SK-N-SH (cell line): ENCODE data around the gene STX5. TPM values are rescaled to one million over a fixed set of nuclear protein-coding genes. Genes with fewer than 3 reads are reported as not detected.

Experiments used
- CTCF ChIA-PET: fragments of 300-600, 350-600 bp; formaldehyde crosslinking; extraction: SDS; loops from one replicate; lab custom pipeline; 2021; lab: Yijun Ruan, JAX
- POLR2A ChIA-PET: fragments of 350-600 bp; sonication (Branson Sonifier 250); formaldehyde crosslinking; extraction: SDS; loops from one replicate; lab custom pipeline; 2020; ENCODE audit warnings: antibody characterized with exemption, inconsistent platforms; lab: Yijun Ruan, JAX
- DNase-seq: peaks from one replicate; pipeline ENCODE4 v3.0.0; 2012
- H2AFZ ChIP-seq: fragments of 200-600 bp; sonication (generic); 2 replicates; pipeline ENCODE4 v1.8.1; 2016; ENCODE audit warnings: antibody characterized with exemption, mild to moderate bottlenecking, low read depth
- H3F3A ChIP-seq: fragments of 200-600 bp; sonication (generic); replicated peaks from 2 replicates; pipeline ENCODE3; 2016; ENCODE audit warnings: antibody characterized with exemption, mild to moderate bottlenecking; ENCODE audit not compliant: insufficient read depth
- H3K27ac ChIP-seq, 2 experiments: fragments of 200-500 bp in 1 of 2; fragments of 200-600 bp in 1 of 2; sonication (Bioruptor generic) in 1 of 2; sonication (generic), shearing (Covaris generic) in 1 of 2; 2 replicates each; pipeline versions ENCODE4 v1.5.1 to v1.6.1; 2014 to 2016; ENCODE audit warnings: low read depth in 2 of 2, inconsistent platforms in 1 of 2, low read length in 1 of 2, mild to moderate bottlenecking in 1 of 2, mixed read lengths in 1 of 2
- H3K27me3 ChIP-seq: fragments of 200-600 bp; sonication (generic), shearing (Covaris generic); 2 replicates; pipeline ENCODE4 v1.6.1; 2016; ENCODE audit warnings: mixed run types; ENCODE audit not compliant: insufficient read depth
- H3K36me3 ChIP-seq, 2 experiments: fragments of 200-500 bp in 1 of 2; fragments of 200-600 bp in 1 of 2; sonication (Bioruptor generic) in 1 of 2; sonication (generic) in 1 of 2; replicated peaks in 1 of 2; 2 replicates each; pipeline versions ENCODE3 to v1.5.1; 2014 to 2016; ENCODE audit warnings: low read length in 1 of 2, mild to moderate bottlenecking in 1 of 2; ENCODE audit not compliant: insufficient read depth in 2 of 2, control insufficient read depth in 1 of 2
- H3K4me1 ChIP-seq, 2 experiments: fragments of 200-500 bp in 1 of 2; fragments of 200-600 bp in 1 of 2; sonication (Bioruptor generic) in 1 of 2; sonication (generic), shearing (Covaris generic) in 1 of 2; 2 replicates each; pipeline versions ENCODE4 v1.5.1 to v1.6.1; 2014 to 2016; ENCODE audit warnings: low read depth in 1 of 2, low read length in 1 of 2, mixed run types in 1 of 2; ENCODE audit not compliant: insufficient read depth in 2 of 2, control insufficient read depth in 1 of 2
- H3K4me2 ChIP-seq: fragments of 200-600 bp; sonication (generic), shearing (Covaris generic); 2 replicates; pipeline ENCODE4 v1.6.1; 2017; ENCODE audit warnings: mixed run types
- H3K4me3 ChIP-seq, 2 experiments: fragments of 200-500 bp in 1 of 2; fragments of 200-600 bp in 1 of 2; sonication (Bioruptor generic) in 1 of 2; sonication (generic), shearing (Covaris generic) in 1 of 2; 2 replicates each; pipeline versions ENCODE4 v1.5.1 to v1.8.1; 2014 to 2016; ENCODE audit warnings: low read depth in 2 of 2, inconsistent platforms in 1 of 2, low read length in 1 of 2, mild to moderate bottlenecking in 1 of 2, mixed read lengths in 1 of 2, moderate library complexity in 1 of 2
- H3K79me2 ChIP-seq: fragments of 200-600 bp; sonication (generic); 2 replicates; pipeline ENCODE4 v1.8.1; 2017; ENCODE audit warnings: mild to moderate bottlenecking; ENCODE audit not compliant: insufficient read depth
- H3K9ac ChIP-seq: fragments of 200-600 bp; sonication (generic); 2 replicates; pipeline ENCODE4 v1.6.1; 2017; ENCODE audit warnings: mixed run types
- H3K9me2 ChIP-seq: fragments of 200-600 bp; sonication (generic); 2 replicates; pipeline ENCODE4 v1.6.1; 2017; ENCODE audit warnings: mixed run types
- H3K9me3 ChIP-seq: fragments of 200-600 bp; sonication (generic); 2 replicates; pipeline ENCODE4 v1.6.1; 2017; ENCODE audit warnings: mixed run types, mild to moderate bottlenecking, moderate library complexity
- H4K20me1 ChIP-seq: fragments of 200-600 bp; sonication (generic); 2 replicates; pipeline ENCODE4 v1.6.1; 2017; ENCODE audit warnings: mild to moderate bottlenecking, mixed run types; ENCODE audit not compliant: insufficient read depth
- CHD2 ChIP-seq: fragments of 150-350 bp; IDR thresholded peaks from 2 replicates; pipeline ENCODE4 v1.6.1; 2018; ENCODE audit warnings: low read length; ENCODE audit not compliant: partially characterized antibody
- ELF1 ChIP-seq: IDR thresholded peaks from 2 replicates; pipeline ENCODE4 v1.4.0; 2012
- EZH2phosphoT487 ChIP-seq: fragments of 200-600 bp; sonication (generic); IDR thresholded peaks from 2 replicates; pipeline ENCODE4 v1.6.1; 2017; ENCODE audit warnings: low read depth, mixed run types, mild to moderate bottlenecking, antibody characterized with exemption, moderate library complexity, borderline replicate concordance
- FOXJ3 ChIP-seq: sonication (generic); formaldehyde crosslinking; IDR thresholded peaks from 2 replicates; pipeline ENCODE4 v1.5.1; 2020; ENCODE audit warnings: mild to moderate bottlenecking, missing genetic modification reagents
- IRF3 ChIP-seq: fragments of 150-350 bp; IDR thresholded peaks from 2 replicates; pipeline ENCODE4 v1.6.1; 2016; ENCODE audit warnings: mild to moderate bottlenecking, low read depth, low read length
- JUND ChIP-seq: IDR thresholded peaks from 2 replicates; pipeline ENCODE4 v1.4.0; 2012
- MAX ChIP-seq: IDR thresholded peaks from 2 replicates; pipeline ENCODE4 v1.4.0; 2012; ENCODE audit warnings: low read depth
- MEF2A ChIP-seq: IDR thresholded peaks from 2 replicates; pipeline ENCODE4 v1.4.0; 2012; ENCODE audit warnings: low read depth, borderline replicate concordance
- MXI1 ChIP-seq: IDR thresholded peaks from 2 replicates; pipeline ENCODE4 v1.6.1; 2012; ENCODE audit warnings: mild to moderate bottlenecking, low read depth, low read length, improper control_type of control experiment
- NFIC ChIP-seq: IDR thresholded peaks from 2 replicates; pipeline ENCODE4 v1.4.0; 2012; ENCODE audit warnings: borderline replicate concordance
- PBX3 ChIP-seq: IDR thresholded peaks from 2 replicates; pipeline ENCODE4; 2012
- RAD21 ChIP-seq: IDR thresholded peaks from 2 replicates; pipeline ENCODE4 v1.6.1; 2012; ENCODE audit warnings: mild to moderate bottlenecking, low read length
- RXRA ChIP-seq: IDR thresholded peaks from 2 replicates; pipeline ENCODE4 v1.4.0; 2012; ENCODE audit warnings: low read depth, mild to moderate bottlenecking, borderline replicate concordance
- SIN3A ChIP-seq: IDR thresholded peaks from 2 replicates; pipeline ENCODE4 v1.6.1; 2012; ENCODE audit warnings: low read depth, mild to moderate bottlenecking, low read length, moderate library complexity, borderline replicate concordance
- TEAD4 ChIP-seq: IDR thresholded peaks from 2 replicates; pipeline ENCODE4 v1.4.0; 2012; ENCODE audit warnings: mild to moderate bottlenecking, borderline replicate concordance; ENCODE audit not compliant: insufficient read depth
- USF1 ChIP-seq: IDR thresholded peaks from 2 replicates; pipeline ENCODE4 v1.4.0; 2012; ENCODE audit warnings: low read depth, borderline replicate concordance
- USF2 ChIP-seq: fragments of 150-350 bp; IDR thresholded peaks from 2 replicates; pipeline ENCODE4 v1.6.1; 2017; ENCODE audit warnings: antibody characterized with exemption, low read length, low read depth, borderline replicate concordance
- YY1 ChIP-seq: IDR thresholded peaks from 2 replicates; pipeline ENCODE4 v1.4.0; 2012; ENCODE audit warnings: low read depth, mild to moderate bottlenecking
- ZBTB33 ChIP-seq: IDR thresholded peaks from 2 replicates; pipeline ENCODE4 v1.4.0; 2012; ENCODE audit warnings: low read depth, borderline replicate concordance
- WGBS: methylation state at CpG from one replicate; pipeline ENCODE4 v1.1.6; 2017; ENCODE audit warnings: low lambda C conversion rate; 5-methylcytosine and 5-hydroxymethylcytosine counted together
- polyA plus RNA-seq, 3 experiments: library from polyadenylated mRNA; depleted of rRNA; stranded (reverse); fragments of >200 nt; gene quantifications; 2 replicates each; pipeline ENCODE4 v1.2.3, GENCODE V29; 2012

STX5 gene
- polyA plus RNA-seq, 1 of the 3 experiments (the other 2 are of a cell fraction), result 24.2 TPM

GRCh38 chr11:62847767-62848314, 16.0 kb upstream of the STX5 start:
- ChIA-PET CTCF (interaction anchor here (0.7 kb wide), 1 partner anchor 139 kb away, joined by 3 read pairs; no protein-coding TSS in a partner anchor), POLR2A (interaction anchor here (0.7 to 1.0 kb wide), 2 partner anchors 8 to 77 kb away, joined by 3 to 6 read pairs; partner anchors contain the start of gene TAF6L)
- Histone ChIP-seq H3K9me3 (no peaks in the 10 kb centered on the region), H3K27ac (no peak overlapping the region), H3K27me3 (no peaks in the 10 kb centered on the region), H3K9ac (no peak overlapping the region), H3F3A (peaks cover 31% of the 10 kb centered on the region), H3K4me2 (no peak overlapping the region), H3K4me1 (peaks cover 0 to 5% of the 10 kb centered on the region in 2 experiments; a peak in 1 of 4 replicates), H4K20me1 (peaks cover 15% of the 10 kb centered on the region), H2AFZ (no peak overlapping the region), H3K79me2 (peaks cover 4% of the 10 kb centered on the region; the same call in 1 of the 2 replicates), H3K9me2 (no peaks in the 10 kb centered on the region), H3K36me3 (peaks cover 13 to 14% of the 10 kb centered on the region in 2 experiments), H3K4me3 (no peak overlapping the region)
- 68% methylated on average over 1 of the region's 1 CpG for WGBS
- DNase-seq, result no peak
- TF ChIP-seq USF1 (no peak), MAX (no peak), JUND (no peak), SIN3A (no peak), ZBTB33 (no peak), YY1 (no peak), RXRA (no peak), MXI1 (no peak), TEAD4 (no peak), USF2 (no peak), ELF1 (no peak), RAD21 (no peak), PBX3 (no peak), IRF3 (no peak), NFIC (no peak), CHD2 (no peak), FOXJ3 (CRISPR knock-in tag) (no peak), MEF2A (no peak), EZH2phosphoT487 (no peak)
